ENCODE results near the gene KCNAB1.
"Not testable (repeated sequence)": the region's sequence is repeated elsewhere in the genome, so short reads cannot be mapped to it uniquely, and the experiment has no call there.

The KCNAB1 gene

GRCh38 chr3:156224046-156224445 lies 103.7 kb downstream of the KCNAB1 start:
- DNase-seq, result not testable (repeated sequence)

GRCh38 chr3:156226676-156227420 lies 106.5 kb downstream of the KCNAB1 start:
- DNase-seq, result no peak

GRCh38 chr3:156227704-156228103 lies 107.3 kb downstream of the KCNAB1 start:
- DNase-seq, result no peak

DNA sequence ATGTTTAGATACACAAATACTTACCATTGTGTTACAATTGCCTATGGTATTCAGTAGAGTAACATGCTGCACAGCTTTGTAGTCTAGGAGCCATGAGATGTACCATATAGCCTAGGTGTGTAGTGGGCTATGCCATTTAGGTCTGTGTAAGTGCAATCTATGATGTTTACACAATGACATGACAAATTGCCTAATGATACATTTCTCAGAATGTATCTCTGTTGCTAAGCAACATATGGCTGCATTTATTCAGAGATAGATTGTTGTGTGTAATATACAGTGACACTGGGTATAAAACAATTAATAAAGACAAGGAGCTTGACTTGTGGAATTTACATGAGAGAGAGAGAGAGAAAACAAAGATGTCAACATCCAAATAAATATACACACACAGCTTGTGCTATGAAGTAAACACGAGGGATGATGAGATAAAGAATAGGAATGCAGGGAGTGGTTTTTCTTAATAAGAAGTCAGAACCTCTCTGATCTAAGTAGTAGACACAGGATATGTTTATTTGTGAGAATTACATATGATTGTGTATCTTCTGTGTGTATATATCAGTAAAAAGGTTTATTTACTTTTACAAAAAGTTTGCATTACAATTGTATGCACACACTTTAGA lies 110.0 kb downstream of the KCNAB1 start:
- DNase-seq, result no peak

DNA sequence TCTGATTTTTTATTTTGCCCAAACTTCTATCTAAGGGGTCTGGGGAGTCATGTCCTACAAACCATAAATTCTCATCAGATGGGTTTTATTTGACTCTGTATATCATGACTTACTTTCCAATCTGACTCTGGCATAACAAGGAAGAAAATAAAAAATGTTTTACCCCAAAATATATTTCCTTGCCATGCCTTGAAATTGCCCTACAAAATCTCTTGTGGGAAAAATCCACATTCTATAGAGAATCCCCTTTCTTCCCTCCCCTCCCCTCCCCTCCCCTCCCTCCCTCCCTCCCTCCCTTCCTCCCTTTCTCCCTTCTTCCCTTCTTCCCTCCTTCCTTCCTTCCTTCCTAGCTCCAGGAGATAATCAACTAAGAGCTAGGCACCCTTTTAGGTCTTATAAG lies 110.8 kb downstream of the KCNAB1 start:
- not testable (repeated sequence) for DNase-seq

DNA sequence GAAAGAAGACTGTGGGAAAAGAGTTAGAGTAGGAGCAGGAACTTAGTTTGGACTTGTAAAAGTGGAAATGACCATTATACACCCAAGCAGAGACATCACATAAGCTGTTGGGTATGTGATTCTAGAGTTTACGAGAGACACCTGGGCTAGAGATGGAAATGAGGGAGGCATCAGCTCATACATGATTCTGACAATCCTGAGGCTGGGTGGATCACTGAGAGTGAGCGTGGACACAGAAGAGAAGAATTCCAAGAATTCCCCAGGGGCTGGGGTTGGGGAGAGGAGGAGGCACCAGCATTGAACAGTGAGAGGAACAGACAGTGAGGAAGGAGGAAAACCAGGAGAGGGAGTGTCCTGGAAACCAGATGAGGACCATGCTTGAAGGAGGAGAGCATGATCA lies 113.5 kb downstream of the KCNAB1 start:
- no peak for DNase-seq

- DNase-seq, result no peak
These were observed 116.3 kb downstream of the KCNAB1 start for GRCh38 chr3:156236556-156237260.

DNA sequence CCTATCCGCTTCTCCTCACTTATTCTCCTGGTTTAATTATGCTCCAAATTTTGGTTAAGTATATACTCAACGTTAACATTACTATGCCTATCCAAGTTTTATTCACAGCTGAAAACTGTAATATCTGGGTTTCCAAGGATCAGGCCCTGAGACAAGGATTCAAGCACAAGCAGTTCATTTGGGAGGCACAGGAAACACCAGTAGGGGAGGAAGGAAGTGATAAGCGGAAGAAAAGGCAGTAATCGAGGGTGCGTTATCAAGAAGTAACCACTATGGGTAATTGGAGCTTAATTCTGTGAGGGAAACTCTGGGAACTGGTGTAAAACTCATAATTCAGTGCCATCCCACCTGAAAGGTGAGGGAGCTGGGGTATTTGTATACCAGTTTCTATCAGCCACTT lies 120.3 kb downstream of the KCNAB1 start:
- no peak for DNase-seq

- DNase-seq, result no peak
These were observed 126.8 kb downstream of the KCNAB1 start for GRCh38 chr3:156246961-156247725.

- no peak for DNase-seq
These were observed 130.2 kb downstream of the KCNAB1 start for GRCh38 chr3:156250550-156250949.

GRCh38 chr3:156251424-156251823 lies 131.0 kb downstream of the KCNAB1 start:
- no peak for DNase-seq

DNA sequence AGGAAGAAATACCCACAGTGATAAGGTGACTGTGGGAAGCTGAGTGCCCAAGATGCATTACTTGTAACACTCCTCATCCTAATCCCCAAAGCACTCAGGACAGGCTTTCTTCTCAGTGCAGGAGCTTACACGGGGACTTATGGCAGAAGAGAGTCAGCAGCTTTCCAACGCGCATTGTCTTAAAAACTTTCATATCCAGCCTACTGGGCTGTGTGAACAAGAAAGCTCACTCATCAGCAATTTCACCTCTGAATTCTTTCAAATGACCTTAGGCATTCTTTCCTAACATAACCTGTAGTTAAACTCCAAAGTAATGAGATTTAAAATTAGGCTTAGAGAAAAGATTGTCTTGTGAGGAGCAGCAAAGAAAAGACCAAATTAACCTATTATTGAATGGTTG lies 132.3 kb downstream of the KCNAB1 start:
- no peak for DNase-seq

- DNase-seq, result no peak
These were observed 132.8 kb downstream of the KCNAB1 start for GRCh38 chr3:156253150-156253549.

DNA sequence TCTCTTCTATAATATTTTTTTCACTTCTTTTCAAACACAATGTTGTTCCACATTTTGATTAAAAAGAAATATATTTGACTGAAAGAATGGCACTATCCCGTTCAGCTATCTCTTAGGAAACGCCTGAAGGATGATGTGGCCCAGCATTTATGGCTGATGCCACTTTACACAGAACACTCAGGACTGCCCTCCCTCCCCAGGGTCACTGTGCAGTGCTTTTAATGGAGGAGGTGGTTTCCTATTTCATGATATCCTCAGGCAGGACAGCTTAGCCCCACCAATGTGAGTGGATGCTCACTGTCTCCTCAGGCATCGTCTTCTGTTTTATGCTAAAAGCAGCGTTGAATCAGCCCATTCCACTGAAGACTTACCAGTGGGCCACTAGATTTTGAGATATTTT lies 135.9 kb downstream of the KCNAB1 start:
- no peak for DNase-seq

DNA sequence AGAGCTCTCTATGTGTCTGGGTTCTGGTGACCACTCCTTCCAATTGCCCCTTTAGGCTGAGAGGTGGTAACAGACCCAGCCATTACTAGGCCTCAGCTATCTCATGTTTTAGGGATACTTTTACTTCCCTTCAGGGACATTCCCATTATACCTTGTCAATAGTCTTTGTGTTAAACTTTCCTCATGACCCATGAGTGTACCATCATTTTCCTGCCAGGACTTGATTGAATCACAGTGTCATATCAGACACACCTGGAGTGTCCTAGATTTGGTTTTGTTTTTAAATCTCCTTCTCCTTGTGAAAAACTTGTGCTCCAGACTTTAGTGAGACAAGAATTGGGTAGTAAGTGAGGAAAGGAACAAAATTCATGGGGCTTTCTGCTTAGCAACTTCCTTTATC lies 136.6 kb downstream of the KCNAB1 start:
- no peak for DNase-seq

DNA sequence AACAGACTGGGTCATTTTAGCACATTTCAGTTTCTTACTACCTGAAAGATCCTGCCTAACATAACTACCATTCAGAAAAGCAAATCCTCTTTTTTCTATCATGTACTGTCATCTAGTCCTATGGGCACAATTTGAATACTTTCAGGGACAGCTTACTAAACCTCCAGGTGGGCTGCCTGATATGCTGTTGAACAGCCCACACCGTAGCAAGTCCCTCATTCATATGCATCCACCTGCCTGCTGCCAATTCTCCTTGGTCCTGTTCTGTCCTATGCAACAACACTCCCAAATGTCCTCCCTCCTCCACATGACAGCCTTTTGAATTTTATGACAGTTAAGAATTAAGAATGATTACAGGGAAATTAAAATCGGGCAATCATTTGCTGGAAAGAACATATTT lies 137.9 kb downstream of the KCNAB1 start:
- DNase-seq, result no peak

- no peak for DNase-seq
These were observed 139.5 kb downstream of the KCNAB1 start for GRCh38 chr3:156259896-156260295.

DNA sequence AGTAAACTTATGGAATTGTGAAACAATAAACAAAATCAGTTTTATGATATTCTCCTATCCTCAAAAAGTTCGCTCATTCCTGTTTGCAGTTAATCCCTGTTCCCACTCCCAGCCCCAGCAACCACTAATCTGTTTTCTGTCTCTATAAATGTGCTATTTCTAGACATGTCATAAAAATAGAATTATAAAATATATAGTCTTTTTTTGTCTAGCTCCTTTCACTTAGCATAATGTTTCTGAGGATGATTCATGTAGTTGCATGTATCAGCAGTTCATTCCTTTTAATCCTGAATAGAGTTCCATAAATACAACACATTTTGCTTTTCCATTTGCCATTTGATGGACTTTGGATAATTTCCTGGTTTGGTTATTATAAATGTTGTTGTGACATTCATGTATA lies 140.0 kb downstream of the KCNAB1 start:
- no peak for DNase-seq

DNA sequence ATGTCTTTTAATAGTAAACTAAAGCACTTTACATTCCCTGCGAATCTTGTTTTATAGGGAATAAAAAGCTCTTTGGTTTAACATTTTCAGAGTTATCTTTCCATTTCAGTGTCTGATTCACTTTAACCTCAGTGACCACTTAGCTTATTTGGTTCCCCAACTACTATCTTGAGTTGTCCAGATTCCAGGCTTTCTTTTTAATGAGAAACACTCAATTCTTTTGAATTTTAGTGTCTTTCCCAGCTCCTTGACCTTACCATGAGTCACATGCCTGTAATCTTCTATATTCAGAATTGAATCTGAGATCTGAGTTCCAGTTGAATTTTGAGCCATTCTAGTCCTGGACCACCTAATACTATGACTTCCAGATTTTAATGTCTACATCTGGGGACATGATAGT lies 144.4 kb downstream of the KCNAB1 start:
- DNase-seq, result no peak

DNA sequence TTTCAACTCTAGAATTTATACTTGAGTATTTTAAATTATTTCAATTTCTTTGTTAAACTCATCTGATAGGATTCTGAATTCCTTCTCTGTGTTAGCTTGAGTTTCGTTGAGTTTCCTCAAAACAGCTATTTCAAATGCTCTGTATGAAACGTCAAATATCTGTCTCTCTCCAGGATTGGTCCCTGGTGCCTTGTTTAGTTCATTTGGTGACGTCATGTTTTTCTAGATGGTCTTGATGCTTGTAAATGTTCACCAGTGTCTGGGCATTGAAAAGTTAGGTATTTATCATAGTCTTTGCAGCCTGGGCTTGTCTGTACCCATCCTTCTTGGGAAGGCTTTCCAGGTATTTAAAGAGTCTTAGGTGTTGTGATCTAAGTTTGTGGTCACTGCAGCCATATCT lies 151.1 kb downstream of the KCNAB1 start:
- DNase-seq, result no peak

DNA sequence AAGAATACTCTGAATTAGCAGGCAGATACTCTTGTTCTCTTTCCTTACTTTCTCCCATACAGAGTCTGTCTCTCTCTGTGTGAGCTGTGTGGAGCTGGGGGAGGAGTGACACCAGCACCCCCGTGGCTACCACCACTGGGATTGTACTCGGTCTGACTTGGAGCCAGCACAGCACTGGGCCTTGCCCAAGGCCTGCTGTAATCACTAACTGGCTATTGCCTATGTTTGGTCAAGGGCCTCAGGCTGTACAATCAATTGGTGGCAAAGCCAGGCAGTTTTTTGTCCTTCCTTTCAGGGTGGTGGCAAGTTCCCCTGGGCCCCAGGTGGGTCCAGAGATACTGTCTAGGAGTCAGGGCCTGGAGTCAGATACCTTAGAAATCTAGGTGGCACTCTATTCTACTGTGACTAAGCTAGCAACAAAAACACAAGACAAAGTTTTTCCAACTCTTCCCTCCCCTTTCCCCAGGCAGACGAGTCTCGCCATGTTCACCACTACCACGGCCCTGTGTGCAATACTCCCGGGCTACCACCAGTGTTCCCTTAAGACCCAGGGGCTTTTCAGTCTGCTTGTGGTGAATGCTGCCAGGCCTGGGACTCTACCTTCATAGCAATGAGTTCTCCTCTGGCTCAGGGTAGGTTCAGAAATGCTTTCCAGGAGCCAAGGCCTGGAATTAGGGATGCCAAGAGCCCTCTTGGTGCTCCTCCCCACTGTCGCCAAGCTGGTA lies 151.8 kb downstream of the KCNAB1 start:
- DNase-seq, result no peak

- no peak for DNase-seq
These were observed 152.8 kb downstream of the KCNAB1 start for GRCh38 chr3:156273111-156273694.
